ENCODE measurements around the gene KIF17. TPM values are rescaled to one million over a fixed set of nuclear protein-coding genes. Genes with fewer than 3 reads are reported as not detected.

Gene KIF17
- total RNA-seq, 4 donors from 2014 or later: 2.0 to 12.4 (median 4.1) TPM

DNA sequence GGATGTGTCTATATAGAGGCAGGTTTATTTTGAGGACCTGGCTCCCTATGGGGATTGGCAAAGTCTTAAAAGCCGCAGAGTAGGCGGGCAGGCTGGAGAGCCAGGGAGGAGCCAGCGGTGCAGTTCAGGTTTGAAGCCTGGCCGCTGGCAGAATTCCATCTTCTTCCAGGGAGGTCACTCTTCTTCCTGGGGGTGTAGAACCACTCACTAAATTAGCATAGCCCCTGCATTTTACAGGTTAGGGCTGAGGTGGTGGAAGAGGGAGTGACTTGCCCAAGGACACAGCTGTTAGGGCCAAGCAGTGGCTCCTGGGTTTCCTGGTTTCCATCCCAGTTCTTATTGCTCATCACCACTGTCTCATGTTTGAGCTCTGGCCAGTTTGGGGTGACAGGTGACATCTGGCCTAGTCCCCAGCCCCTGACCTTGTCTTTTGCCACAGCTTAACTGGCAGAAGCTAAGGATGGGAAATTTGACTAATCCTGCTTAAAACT is 83.2 kb downstream of the KIF17 start:
- TF ChIP-seq, protein P1, sequence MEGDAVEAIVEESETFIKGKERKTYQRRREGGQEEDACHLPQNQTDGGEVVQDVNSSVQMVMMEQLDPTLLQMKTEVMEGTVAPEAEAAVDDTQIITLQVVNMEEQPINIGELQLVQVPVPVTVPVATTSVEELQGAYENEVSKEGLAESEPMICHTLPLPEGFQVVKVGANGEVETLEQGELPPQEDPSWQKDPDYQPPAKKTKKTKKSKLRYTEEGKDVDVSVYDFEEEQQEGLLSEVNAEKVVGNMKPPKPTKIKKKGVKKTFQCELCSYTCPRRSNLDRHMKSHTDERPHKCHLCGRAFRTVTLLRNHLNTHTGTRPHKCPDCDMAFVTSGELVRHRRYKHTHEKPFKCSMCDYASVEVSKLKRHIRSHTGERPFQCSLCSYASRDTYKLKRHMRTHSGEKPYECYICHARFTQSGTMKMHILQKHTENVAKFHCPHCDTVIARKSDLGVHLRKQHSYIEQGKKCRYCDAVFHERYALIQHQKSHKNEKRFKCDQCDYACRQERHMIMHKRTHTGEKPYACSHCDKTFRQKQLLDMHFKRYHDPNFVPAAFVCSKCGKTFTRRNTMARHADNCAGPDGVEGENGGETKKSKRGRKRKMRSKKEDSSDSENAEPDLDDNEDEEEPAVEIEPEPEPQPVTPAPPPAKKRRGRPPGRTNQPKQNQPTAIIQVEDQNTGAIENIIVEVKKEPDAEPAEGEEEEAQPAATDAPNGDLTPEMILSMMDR (IDR thresholded peaks at IDR 0.05; ENCODE audit: low read depth): no peak

DNA sequence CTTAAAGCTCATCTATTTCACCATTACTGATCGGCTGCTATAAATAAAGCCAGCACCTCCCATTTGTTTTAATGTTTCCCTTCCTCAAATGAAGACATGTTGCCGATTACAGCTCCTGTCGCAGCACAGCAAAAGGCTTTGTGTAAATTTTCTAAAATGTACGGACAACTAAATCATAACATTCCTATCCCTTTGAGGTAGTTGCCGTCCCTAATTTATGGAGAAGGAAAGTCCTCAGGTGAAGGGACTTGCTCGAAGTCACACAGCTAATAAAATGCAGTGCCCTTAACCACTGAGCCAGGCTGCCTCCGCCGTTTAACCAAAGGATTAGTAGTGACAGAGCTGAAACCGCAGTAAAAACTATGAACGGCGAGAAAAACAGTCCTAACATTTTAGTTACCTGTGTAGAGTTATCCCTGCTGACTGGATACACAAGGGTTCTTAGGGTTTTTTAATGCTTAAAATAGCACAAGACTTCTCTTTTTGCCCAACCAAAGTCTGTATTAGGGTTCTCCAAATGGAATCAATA is 83.7 kb downstream of the KIF17 start:
- TF ChIP-seq, protein P1 (IDR thresholded peaks at IDR 0.05; ENCODE audit: low read depth): no peak

GRCh38 chr1:20633190-20634064 is 84.4 kb downstream of the KIF17 start, which contains the start of gene PINK1:
PINK1 (plus strand) TSS chr1:20633458; CDS start chr1:20633549, 91 bp downstream.
- TF ChIP-seq, protein P1 (IDR thresholded peaks at IDR 0.05; ENCODE audit: low read depth): no peak

GRCh38 chr1:20632386-20632785 is 85.4 kb downstream of the KIF17 start:
- TF ChIP-seq, protein P1 (IDR thresholded peaks at IDR 0.05; ENCODE audit: low read depth): no peak

DNA sequence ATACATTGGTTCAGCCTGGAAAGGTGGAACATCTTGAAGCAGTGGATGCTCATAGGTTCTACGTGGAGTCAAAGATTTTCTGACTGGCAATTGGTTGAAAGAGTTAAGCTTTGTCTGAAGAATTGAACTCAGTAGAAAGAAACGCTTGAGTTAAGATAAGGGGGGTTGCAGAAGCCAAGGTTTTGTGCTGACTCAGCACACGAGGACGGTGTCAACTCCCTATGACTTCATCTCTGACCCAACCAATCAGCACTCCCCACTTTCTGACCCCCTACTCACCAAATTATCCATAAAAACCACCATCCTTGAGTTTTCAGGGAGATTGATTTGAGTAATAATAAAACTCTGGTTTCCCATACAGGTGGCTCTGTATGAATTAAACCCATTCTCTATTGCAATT is 87.1 kb downstream of the KIF17 start:
- TF ChIP-seq, protein P1 (IDR thresholded peaks at IDR 0.05; ENCODE audit: low read depth): no peak

- TF ChIP-seq, protein P1 (IDR thresholded peaks at IDR 0.05; ENCODE audit: low read depth): no peak
Observed at GRCh38 chr1:20626524-20626923, 91.3 kb downstream of the KIF17 start.

DNA sequence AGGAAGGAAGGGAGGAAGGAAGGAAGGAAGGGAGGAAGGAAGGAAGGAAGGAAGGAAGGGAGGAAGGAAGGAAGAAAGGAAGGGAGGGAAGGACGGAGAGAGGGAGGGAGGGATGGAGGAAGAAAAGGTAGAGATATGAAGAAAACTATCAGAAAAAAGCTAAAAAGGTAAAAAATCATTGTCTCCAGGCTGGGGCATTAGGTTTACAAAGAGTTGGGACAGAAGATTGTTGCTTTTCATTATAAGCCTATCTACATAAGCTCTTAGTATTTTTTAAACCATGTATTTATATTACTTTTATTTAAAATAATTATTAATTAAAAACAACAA is 91.7 kb downstream of the KIF17 start:
- TF ChIP-seq, protein P1 (IDR thresholded peaks at IDR 0.05; ENCODE audit: low read depth): no peak
